GM12801 (cell line): Measurements from ENCODE around the gene ATP5MC2.

ENCODE experiments used
- CTCF ChIP-seq: IDR thresholded peaks from one replicate; pipeline ENCODE4 v1.5.1; 2011; ENCODE audit warnings: control low read depth; ENCODE audit not compliant: insufficient read length; ENCODE audit errors: extremely low read depth

The ATP5MC2 gene

GRCh38 chr12:53644133-53644532 lies 31.8 kb downstream of the ATP5MC2 start:
- TF ChIP-seq CTCF: no peak

- TF ChIP-seq CTCF: no peak
Measured at GRCh38 chr12:53643232-53643979, 32.5 kb downstream of the ATP5MC2 start.

- no peak for TF ChIP-seq CTCF
Measured at GRCh38 chr12:53638057-53638456, 37.8 kb downstream of the ATP5MC2 start.

- no peak for TF ChIP-seq CTCF
Measured at GRCh38 chr12:53636641-53637040, 39.2 kb downstream of the ATP5MC2 start.

GRCh38 chr12:53631721-53632120 lies 44.2 kb downstream of the ATP5MC2 start:
- TF ChIP-seq CTCF: no peak

- TF ChIP-seq CTCF: no peak
Measured at GRCh38 chr12:53627919-53628318, 48.0 kb downstream of the ATP5MC2 start.

GRCh38 chr12:53626702-53627169 lies 49.1 kb downstream of the ATP5MC2 start:
- TF ChIP-seq CTCF: no peak
